ENCODE measurements around the gene CEP89.

Gene CEP89

GRCh38 chr19:32831611-32832010, 140.1 kb downstream of the CEP89 start:
- DNase-seq: no peak

GRCh38 chr19:32830231-32831014, 141.3 kb downstream of the CEP89 start:
- peak; percentile 5 for DNase-seq

- no peak for DNase-seq
Observed at GRCh38 chr19:32829345-32829896, 142.3 kb downstream of the CEP89 start.

- no peak for DNase-seq
Observed at GRCh38 chr19:32828643-32829344, 143.0 kb downstream of the CEP89 start.

- no peak for DNase-seq
Observed at GRCh38 chr19:32828139-32828538, 143.6 kb downstream of the CEP89 start.
